Stimulated activated CD4-positive, alpha-beta T cell treated with anti-CD3 and anti-CD28 coated beads, Interleukin-1b, Interleukin-23, amount 100 ng/mL, for 1 hour (primary cell): Measurements from ENCODE around the gene PLB1.

ENCODE experiments used
- DNase-seq, 2 donors: peaks; one replicate each; pipeline ENCODE4 v3.0.0-alpha.2; 2020; ENCODE audit warnings: low read depth in 2 of 2

The PLB1 gene

DNA sequence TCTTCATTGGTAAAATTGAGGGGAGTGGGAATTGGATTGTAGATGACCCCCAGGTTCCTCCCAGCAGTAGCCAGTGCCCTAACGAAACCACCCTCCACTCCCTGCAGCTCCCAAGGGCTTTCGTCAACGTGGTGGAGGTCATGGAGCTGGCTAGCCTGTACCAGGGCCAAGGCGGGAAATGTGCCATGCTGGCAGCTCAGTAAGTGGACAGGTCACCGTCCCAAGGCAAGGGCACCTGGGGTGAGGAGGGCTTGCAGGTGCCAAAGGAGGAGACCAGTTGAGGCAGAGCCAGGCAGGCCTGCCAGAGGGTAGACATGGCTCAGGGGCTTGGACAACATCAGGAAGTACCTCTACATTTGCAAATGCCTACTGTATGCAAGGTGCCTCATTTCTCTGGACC, 133.1 kb downstream of the PLB1 start:
- DNase-seq = no peak

DNA sequence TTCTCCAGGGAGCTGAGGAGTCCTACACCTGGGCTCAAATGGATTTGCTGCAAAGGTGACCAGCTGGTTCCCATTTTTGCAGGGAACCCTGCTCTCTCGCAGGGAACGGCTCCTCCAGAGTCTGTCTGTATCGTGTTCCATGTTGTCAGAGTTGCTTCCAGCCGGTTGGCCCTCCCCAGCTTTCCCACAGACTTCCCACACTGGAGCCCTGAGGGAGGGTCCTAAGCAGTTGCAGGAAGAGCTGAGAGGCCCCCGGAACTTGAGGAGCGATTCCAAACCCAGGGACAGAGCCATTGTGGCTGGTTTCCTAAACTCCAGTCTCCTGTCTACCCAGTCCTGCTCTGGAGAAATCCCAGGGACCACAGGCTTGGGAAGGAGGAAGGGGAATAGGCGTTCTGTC, 134.1 kb downstream of the PLB1 start:
- DNase-seq = no peak

DNA sequence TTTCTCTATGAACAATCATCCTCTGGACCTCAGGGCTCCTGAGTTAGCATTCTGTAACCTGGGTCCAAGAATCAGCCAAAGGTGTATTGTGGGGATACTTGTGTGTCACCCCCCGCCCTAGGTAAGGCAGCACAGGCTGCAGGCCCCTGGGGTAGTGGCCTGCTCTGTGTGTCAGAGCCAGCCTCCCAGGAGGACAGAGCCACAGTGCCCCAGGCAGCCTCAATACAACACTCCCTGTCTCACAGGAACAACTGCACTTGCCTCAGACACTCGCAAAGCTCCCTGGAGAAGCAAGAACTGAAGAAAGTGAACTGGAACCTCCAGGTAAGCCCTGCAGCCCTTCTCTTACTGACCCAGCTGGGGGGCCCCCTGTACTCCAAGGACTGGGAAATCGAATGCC, 134.5 kb downstream of the PLB1 start:
- no peak for DNase-seq

DNA sequence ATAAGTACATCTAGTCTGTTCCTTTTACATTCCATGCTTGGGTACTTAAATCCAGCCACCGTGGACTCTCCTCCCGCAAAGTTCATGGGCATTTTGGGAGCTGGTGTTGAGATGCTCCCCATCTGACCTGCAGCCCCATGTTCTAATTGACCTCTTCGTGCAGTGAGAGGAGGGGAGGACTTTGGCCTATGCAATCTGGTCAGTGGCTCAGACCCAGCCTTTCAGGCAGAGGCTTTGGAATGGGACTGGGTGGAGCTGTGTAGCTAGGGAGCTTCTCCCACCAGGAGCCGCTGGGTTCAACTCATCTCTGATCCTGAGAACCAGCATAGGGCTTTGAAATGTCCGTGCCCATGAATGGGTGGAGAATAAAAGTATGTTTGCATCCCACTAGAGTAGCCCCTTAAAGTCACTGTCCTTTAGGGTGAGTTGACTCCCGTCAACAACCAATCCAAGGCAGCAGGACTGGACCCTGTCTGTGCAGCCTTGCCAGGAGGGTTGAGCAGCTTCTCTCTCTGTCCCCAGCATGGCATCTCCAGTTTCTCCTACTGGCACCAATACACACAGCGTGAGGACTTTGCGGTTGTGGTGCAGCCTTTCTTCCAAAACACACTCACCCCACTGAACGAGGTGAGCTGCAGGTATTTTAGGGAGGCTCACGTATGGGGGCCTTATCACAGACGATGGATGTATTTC, 135.8 kb downstream of the PLB1 start:
- DNase-seq = no peak

DNA sequence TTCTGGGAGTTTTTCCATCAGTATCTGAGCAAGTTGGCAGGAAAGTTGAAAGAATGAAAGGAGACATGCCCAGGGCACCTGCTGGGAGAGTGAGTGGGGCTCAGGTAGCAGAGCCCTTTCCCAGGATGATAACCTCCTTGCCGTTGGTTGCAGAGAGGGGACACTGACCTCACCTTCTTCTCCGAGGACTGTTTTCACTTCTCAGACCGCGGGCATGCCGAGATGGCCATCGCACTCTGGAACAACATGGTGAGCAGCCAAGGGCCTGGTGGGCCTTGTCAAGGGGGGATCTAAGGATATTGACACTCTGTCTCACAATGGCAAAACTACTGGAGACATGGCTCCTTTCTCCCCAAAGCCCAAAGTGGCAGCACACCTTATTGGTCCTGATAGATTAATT, 136.9 kb downstream of the PLB1 start:
- no peak for DNase-seq

DNA sequence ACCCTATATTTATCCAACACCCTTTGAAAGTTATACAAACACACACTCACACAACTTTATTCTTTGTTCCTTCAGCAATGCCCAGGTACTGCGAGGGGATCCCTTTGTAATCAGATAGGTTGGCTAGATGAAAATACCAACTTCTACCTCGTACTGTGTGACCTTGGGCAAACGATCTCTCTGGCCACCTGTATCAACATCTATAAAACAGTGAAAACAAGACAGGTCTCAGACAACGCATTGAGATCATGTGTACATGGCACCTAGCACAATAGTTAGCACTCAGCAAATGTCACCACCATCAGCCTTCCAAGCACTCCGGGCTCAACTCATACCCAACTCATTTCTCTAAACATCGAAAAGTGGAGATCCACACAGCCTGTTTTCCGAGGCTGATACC, 137.3 kb downstream of the PLB1 start:
- DNase-seq = no peak

DNA sequence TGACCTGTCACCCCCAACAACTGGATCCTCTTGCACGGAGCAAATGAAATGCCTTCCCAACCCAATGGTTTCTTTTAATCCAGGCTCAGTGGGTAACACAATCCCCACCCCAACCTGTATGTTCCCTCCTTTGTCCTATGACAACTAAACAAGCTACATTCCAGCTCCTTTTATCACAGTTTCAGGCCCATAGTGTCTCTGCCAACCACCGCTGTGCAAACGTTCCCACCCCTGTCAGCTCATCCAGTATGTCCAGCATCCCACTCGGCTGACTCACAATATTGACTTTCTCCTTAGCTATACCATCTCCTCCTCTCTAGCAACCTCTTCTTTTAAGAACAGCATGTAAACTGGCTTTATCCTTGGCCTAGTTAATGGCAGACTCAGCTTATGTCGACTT, 137.9 kb downstream of the PLB1 start:
- no peak for DNase-seq

DNA sequence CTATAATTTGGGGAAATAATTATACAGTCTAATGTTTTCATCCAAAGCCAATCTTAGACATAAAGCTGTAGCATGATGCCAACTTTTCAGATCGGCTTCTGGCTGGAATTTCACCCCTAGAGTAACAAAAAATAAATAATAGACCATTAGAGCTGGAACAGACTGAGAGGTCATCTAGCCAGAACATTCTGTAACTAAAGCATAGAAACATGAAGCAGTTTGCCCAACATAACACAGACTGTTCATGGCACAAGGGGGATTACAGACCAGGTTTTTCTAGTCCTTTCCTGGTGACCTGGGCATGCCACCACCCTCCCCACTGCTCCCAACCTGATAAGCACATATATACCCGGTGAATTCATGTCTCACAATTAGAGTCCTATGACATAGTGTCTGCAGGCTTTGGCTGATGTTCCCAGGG, 139.3 kb downstream of the PLB1 start:
- DNase-seq = no peak

DNA sequence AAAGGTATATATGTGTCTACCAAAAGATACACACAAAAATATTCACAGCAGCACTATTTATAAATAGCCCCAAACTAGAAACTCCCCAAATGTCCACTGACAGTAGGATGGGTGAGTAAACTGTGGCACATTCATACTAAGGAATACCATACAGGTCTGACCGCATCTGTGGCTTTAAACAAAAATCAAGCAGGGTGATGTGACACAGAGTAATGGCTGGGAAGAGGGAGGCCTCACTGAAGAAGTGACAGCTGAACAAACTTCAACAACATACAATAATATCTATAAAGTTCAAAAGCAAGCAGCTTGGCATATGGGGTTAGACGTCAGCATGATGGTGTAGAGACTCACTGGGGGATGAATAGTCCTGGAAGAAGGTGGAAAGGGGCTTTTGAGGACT, 140.6 kb downstream of the PLB1 start:
- no peak for DNase-seq

DNA sequence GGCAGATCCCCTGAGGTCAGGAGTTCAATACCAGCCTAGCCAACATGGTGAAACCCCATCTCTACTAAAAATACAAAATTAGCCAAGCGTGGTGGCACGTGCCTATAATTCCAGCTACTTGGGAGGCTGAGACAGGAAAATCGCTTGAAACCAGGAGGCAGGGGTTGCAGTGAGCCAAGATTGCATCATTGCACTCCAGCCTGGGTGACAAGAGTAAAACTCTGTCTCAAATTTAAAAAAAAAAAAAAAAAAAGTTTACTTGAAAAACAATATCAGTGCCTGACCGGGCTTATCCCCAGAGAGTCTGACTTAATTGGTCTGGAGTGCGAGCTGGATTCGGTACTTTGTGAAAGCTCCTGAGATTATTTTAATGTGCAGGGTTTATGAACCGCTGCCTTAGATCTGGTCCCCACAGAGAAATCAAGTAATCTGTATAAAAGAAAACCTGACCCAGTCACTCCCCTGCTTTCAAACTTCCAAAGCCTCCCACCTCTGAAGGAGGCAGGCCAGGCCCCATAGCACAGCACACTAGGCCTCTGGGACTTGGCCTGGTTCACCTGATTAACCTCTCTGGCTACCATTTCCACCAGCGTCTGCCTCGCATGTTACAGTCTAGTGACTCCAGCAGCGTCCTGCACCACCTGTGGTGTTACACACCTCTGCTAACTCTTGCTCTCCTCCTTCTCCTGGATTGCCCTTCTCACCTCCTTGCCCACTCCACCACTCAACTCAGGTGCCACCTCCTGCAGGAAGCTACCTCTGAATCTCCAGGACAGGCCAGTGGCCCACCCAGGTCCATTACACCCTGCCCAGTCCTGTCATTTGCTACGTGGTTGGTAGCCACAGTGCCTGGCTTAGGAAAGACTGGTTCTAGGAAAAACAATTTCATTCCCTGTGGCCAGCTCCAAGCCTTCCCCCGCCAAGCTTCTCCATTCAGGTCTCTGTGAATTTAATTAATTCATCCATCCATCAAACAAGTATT, 141.5 kb downstream of the PLB1 start:
- no peak for DNase-seq

DNA sequence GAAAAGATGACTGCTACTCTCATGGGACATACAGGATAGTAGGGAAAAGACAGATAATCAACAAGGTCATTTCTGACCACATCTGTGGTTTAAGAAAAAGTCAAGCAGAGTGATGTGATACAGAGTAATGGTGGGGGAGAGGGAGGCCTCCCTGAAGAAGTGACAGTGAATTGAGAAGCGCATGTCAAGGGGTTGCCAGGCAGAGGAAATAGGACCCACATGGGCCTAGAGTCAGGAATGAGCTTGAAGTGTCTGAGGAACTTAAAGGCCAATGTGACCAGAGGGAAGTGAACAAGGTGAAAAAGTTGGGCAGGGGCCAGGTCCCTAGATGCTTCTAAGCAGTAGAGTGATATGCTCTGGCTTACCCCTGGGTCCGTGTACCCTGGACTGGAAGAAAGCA, 142.2 kb downstream of the PLB1 start:
- no peak for DNase-seq

DNA sequence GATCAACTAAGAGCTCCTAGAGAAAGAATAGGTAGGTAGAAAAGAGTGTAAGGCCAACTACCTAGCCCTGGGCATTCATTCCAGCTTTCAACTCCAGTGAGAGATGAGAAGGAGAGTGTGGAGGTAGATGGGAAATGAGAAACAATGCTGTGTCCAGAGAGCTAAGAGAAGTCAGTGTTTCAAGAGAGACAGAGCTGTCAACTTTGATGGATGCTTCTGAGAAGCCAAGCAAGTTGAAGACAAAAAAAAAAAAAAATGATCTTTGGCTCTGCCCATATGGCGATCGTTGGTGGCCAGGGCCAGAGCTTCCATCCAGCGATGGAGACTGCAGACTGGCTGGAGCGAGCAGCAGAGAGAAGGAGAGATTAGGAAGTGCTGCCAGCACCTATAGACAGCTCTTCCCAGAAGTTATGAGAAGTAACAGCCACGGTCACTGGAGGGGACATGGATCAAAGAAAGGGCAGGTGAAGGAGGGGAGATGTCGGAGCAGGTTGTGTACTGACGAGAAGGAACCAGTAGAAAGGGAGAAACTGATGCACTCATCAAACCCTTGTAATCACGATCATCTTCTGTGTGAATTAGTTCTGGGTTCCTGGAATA, 143.3 kb downstream of the PLB1 start:
- DNase-seq = no peak

DNA sequence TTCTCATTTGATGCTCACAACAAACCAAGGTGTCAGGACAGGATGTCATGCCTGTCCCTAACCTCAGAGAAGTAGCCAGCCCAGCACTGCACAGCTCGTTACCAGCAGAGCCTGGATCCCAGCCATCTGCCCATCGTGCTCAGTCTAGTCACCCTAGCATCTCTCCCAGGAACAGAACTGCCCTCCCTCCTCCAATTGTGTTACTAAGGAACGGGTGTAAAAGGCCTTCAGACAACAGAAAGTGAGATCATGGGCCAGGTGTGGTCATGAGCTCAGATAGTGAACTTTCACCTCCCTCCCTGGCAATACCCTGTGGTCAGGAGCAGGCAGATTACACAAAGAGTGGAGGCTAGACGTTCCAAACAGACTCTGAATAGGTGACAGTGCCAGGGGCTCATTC, 144.0 kb downstream of the PLB1 start:
- DNase-seq = no peak

DNA sequence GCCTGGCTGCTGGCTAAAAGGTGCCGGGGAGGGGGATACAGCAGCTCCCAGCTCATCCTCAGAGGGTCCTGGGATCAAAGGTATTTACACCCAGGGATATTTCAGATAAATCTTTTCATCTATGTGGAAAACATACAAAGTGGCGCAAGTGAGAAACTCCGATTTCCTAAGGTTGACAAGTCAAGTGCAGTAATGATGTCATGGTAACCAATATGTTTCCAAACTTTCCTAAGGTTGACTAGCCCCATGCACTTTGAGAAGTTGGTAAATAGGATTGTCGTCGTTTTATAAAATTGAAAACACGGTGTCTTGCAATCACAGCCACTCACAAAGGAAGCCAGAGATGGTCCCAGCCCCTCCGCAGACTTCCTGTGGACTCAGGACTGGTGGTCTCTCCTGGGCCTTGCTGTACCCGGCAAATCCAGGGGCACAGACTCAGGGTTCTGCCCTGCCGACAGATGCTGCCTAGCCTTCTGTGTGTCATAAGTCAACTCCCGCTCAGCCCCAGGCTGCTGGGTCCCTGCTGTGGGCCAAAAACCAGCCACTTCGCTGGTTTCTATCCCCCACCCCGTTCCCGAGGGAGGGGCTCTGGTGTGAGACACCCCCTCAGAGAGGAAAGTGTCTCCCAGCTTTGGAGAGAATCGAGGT, 144.5 kb downstream of the PLB1 start:
- no peak for DNase-seq

DNA sequence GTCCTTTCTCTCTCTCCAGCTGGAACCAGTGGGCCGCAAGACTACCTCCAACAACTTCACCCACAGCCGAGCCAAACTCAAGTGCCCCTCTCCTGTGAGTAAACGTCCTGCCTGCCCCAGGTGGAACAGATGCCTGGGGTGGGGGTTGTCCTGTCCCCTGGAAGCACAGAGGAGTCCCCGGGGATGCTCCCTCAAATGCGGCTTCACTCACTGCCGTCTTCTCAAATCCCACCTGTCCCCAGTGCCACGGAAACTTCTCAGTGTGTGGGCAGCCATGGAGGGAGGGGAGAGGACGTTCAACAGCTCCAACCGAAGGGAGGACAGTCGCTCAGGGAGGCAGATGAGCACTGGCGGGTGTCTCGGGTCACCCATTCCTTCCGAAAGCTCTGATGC, 145.0 kb downstream of the PLB1 start:
- no peak for DNase-seq

DNA sequence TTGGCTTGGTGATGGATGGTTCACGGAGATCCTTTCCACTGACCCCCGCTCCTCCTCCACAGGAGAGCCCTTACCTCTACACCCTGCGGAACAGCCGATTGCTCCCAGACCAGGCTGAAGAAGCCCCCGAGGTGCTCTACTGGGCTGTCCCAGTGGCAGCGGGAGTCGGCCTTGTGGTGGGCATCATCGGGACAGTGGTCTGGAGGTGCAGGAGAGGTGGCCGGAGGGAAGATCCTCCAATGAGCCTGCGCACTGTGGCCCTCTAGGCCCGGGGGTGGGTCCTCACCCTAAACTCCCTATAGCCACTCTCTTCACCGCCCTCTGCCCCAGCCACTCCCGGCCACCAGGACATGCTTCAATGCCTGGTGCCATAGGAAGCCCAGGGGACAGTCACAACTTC, 146.9 kb downstream of the PLB1 start:
- DNase-seq = no peak

DNA sequence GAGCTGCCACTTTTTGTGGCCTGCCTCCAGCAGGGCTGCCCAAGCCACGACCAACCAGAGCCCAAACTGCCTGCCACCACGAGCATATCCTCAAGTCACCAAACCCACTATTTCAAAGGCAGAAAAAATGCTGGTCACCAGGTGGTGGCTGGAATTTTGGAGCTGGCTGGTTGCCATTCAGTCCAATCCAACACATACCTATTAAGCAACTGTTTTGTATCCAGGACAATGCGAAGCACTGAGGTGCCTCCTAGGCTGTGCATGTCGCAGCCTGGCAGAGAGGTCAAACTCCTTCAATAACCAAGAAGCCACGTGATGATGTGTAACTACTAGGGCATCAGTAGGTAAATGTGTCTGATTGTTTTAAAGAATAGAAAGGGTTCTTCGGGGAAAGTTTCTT, 147.5 kb downstream of the PLB1 start:
- no peak for DNase-seq

DNA sequence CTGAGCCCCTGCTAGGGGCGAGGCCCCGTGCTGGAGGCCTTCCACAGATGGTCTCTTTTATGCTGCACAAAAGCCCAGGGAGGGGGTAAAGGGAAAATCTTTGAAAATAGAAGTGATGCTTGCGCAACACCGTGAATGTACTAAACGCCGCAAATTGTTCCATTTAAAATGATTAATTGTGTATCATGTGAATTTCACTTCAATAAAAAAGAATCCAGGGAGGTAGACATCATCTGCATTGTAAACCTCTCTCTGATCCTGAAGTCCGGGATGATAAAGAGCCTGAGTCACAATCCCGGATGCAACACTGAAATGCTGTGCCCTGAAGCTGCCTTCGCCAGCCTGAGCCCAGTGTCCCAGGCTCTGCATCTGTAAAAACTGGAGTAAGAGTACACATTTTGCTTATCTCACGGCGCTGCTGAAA, 148.1 kb downstream of the PLB1 start:
- no peak for DNase-seq

DNA sequence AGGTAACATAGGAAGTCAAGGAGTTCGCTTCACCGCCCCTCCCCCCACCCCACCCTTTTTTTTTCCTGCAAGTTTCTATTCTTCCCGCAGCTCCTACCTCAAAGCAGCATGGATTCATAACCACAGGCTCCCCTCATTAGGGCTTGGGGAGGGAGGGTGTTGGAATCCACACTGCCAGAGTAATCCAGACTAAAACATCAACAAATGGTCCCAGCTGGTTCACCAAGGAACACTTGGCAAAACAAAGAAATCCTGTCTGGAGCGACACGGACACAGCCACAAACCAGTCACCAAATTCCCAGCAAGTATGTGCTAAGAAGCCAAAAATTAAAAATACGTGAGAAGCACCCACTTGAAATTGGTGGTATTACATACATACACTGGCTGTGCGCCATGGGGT, 148.9 kb downstream of the PLB1 start:
- DNase-seq = no peak

DNA sequence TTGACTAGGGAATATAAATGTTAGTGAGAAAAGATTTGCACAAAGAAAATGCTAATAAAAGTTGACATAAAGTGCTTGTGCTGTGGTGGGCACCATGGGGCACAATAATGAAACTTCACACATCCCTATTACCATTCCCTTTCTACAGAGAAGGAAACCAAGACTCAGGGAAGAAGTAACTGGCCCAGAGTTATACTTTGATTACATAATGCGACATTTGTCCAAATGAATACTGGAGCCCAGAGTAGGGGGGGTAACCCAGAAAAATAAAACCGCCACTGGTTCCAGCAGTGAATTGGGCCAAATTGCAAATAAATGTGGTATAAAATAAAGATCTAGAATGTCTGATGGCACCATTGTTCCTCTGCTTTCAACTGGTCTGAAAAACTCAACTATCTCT, 149.7 kb downstream of the PLB1 start:
- DNase-seq = no peak

DNA sequence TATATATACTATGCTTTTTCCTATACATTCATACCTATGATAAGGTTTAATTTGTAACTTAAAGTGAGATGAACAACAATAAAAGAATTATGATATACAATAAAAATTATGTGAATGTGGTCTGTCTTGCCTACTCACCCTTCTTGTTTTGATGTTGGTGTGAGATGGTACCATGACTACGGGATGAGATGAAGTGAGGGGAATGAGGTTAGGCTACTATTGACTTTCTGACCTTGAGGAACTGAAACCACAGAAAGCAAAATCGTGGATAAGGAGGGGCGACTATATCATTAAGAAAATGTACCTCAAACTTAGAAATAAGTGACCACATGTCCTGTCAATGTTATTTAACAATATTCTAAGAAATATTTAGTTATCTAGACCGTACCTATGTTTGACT, 151.8 kb downstream of the PLB1 start:
- DNase-seq = no peak

DNA sequence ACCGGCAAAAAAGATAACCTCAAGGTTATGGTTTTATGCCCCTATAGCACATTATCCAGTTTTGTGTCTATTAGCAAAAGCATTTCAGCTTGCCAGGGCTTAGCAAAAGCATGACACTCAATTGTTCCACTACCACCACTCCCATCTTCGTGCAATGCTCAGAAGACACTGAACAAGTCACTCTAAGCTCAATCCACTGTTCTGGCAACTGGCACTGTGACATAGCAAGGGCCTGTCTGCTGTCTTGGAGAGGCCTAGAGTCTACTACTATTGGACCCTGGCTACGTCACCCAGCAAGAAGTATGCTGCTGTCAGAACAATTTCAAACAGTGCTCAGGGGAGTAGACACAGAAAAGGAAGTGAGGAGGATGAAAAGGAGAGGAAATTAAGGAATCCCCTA, 152.3 kb downstream of the PLB1 start:
- no peak for DNase-seq
